Upper lobe of right lung (tissue), 1 donor: ENCODE results near the gene IL4I1. TPM values are rescaled to one million over a fixed set of nuclear protein-coding genes. Genes with fewer than 3 reads are reported as not detected.

ENCODE experiments used
- ATAC-seq: fragments of 200-7000 bp; cut with Tn5 transposase; one replicate; pipeline ENCODE4 v1.9.1; 2020; ENCODE audit warnings: mild to moderate bottlenecking, moderate library complexity
- DNase-seq: peaks from one replicate; pipeline ENCODE4 v3.0.0-alpha.2; 2020
- H3K27ac ChIP-seq: fragments of 200-600 bp; one replicate; pipeline ENCODE4 v1.8.0; 2022
- H3K27me3 ChIP-seq: fragments of 200-600 bp; one replicate; pipeline ENCODE4 v1.8.0; 2022; ENCODE audit warnings: mild to moderate bottlenecking
- H3K36me3 ChIP-seq: fragments of 200-600 bp; one replicate; pipeline ENCODE4 v1.8.0; 2022
- H3K4me1 ChIP-seq: fragments of 200-600 bp; one replicate; pipeline ENCODE4 v1.8.0; 2022
- H3K4me3 ChIP-seq: fragments of 200-600 bp; one replicate; pipeline ENCODE4 v1.8.0; 2022; ENCODE audit warnings: mild to moderate bottlenecking
- H3K9me3 ChIP-seq: fragments of 200-600 bp; one replicate; pipeline ENCODE4 v1.8.0; 2022
- CTCF ChIP-seq: fragments of 200-600 bp; IDR thresholded peaks from one replicate; pipeline ENCODE4 v1.8.0; 2022; ENCODE audit warnings: antibody characterized with exemption
- intact Hi-C: fragments of 100-400 bp; cut with DNase I; formaldehyde crosslinking; loops from one replicate; pipeline ENCODE4 v1.11.0; 2022
- microRNA-seq: library from miRNA; unstranded; fragments of <30 nt; microRNA quantifications from one replicate; pipeline ENCODE4 v1.2.0, GENCODE V29; 2020; ENCODE audit warnings: borderline microRNAs expressed
- total RNA-seq: library from RNA; stranded (reverse); fragmentation: NEBNext Ultra II Directional; extraction: Animal tissue kit (Norgen Biotek cat#: 25700); gene quantifications from one replicate; pipeline ENCODE4 v1.2.1, GENCODE V29; 2021
- donor health status: DM: no; HTN: yes; CAD: no; lungs with severe emphysema.

Gene IL4I1
- total RNA-seq, 1 donor from 2014 or later, result 1.8 TPM

- Histone ChIP-seq H3K27ac (no peak overlapping the region), H3K4me3 (no peak overlapping the region), H3K9me3 (no peaks in the 10 kb centered on the region), H3K27me3 (no peaks in the 10 kb centered on the region), H3K36me3 (peaks cover 24% of the 10 kb centered on the region), H3K4me1 (no peaks in the 10 kb centered on the region)
- no peak for TF ChIP-seq CTCF
- ATAC-seq (no peak), DNase-seq (no peak)
- intact Hi-C loops, result no loop called here
Measured at GRCh38 chr19:49840736-49841249, 55.9 kb downstream of the IL4I1 start.

- H3K4me3 ChIP-seq, result no peak overlapping the region
- ATAC-seq, result no peak
- H3K27ac ChIP-seq, result no peak overlapping the region
- no peak for TF ChIP-seq CTCF
- no peaks in the 10 kb centered on the region for H3K4me1 ChIP-seq
- H3K9me3 ChIP-seq, result no peaks in the 10 kb centered on the region
- DNase-seq, result no peak
- intact Hi-C loops, result no loop called here
- H3K36me3 ChIP-seq, result peaks cover 29% of the 10 kb centered on the region
- no peaks in the 10 kb centered on the region for H3K27me3 ChIP-seq
Measured at GRCh38 chr19:49840321-49840720, 56.4 kb downstream of the IL4I1 start.

- H3K27ac ChIP-seq, result no peak overlapping the region
- H3K9me3 ChIP-seq, result no peaks in the 10 kb centered on the region
- H3K36me3 ChIP-seq, result peaks cover 35% of the 10 kb centered on the region
- ATAC-seq (no peak), DNase-seq (no peak)
- H3K4me3 ChIP-seq, result no peak overlapping the region
- intact Hi-C loops, result no loop called here
- no peaks in the 10 kb centered on the region for H3K4me1 ChIP-seq
- no peaks in the 10 kb centered on the region for H3K27me3 ChIP-seq
- no peak for TF ChIP-seq CTCF
Measured at GRCh38 chr19:49839713-49840112, 57.0 kb downstream of the IL4I1 start.

Small RNAs within 50 kb of the gene (microRNA-seq; reads per million reads assigned to microRNA genes)
- gene MIR4749 (not detected), gene MIR4750 (0.50 reads per million)

Other genes starting within 250 kb of the IL4I1 start
- gene IRF3, start 231.0 kb downstream of the IL4I1 start, total RNA-seq, result 86.4 TPM
- 15.8 TPM for gene BCL2L12, start 231.0 kb downstream of the IL4I1 start, total RNA-seq
- 90.8 TPM for gene PRMT1, start 219.6 kb downstream of the IL4I1 start, total RNA-seq
- gene ADM5, start 207.3 kb downstream of the IL4I1 start, total RNA-seq, result 1.9 TPM
- 6.1 TPM for gene CPT1C, start 205.8 kb downstream of the IL4I1 start, total RNA-seq
- 0.43 TPM for gene TSKS, start 133.6 kb downstream of the IL4I1 start, total RNA-seq
- gene AP2A1, start 129.9 kb downstream of the IL4I1 start, total RNA-seq, result 61.2 TPM
- 20.1 TPM for gene FUZ, start 83.6 kb downstream of the IL4I1 start, total RNA-seq
- gene MED25, start 78.6 kb downstream of the IL4I1 start, total RNA-seq, result 45.9 TPM
- gene PTOV1, start 45.7 kb downstream of the IL4I1 start, total RNA-seq, result 104 TPM
- gene PNKP, start 29.3 kb downstream of the IL4I1 start, total RNA-seq, result 83.2 TPM
- 29.4 TPM for gene AKT1S1, start 19.5 kb downstream of the IL4I1 start, total RNA-seq
- 57.1 TPM for gene TBC1D17, start 19.2 kb downstream of the IL4I1 start, total RNA-seq
- 14.1 TPM for gene ATF5, start 32.3 kb upstream of the IL4I1 start, total RNA-seq
- gene NUP62, start 32.6 kb upstream of the IL4I1 start, total RNA-seq, result 39.3 TPM
- gene SIGLEC11, start 64.3 kb upstream of the IL4I1 start, total RNA-seq, result 2.5 TPM
- 39.5 TPM for gene VRK3, start 128.5 kb upstream of the IL4I1 start, total RNA-seq
- gene ZNF473, start 129.1 kb upstream of the IL4I1 start, total RNA-seq, result 8.4 TPM